K562 (cell line): ENCODE data around the gene EPHB2. TPM values are rescaled to one million over a fixed set of nuclear protein-coding genes. Genes with fewer than 3 reads are reported as not detected.

Source experiments
- ELK3 ChIP-seq: fragments of 450-650 bp; formaldehyde crosslinking; IDR thresholded peaks from 2 replicates; pipeline ENCODE4 v1.4.0; 2020; ENCODE audit warnings: mild to moderate bottlenecking
- ETV5 ChIP-seq: sonication (generic); formaldehyde crosslinking; IDR thresholded peaks from 2 replicates; pipeline ENCODE4 v1.4.0; 2020; ENCODE audit warnings: low read depth, mild to moderate bottlenecking, missing genetic modification reagents
- FOXO4 ChIP-seq: fragments of 450-650 bp; formaldehyde crosslinking; IDR thresholded peaks from 2 replicates; pipeline ENCODE4 v1.4.0; 2020; ENCODE audit warnings: mild to moderate bottlenecking, moderate library complexity
- LARP7 ChIP-seq: fragments of 450-650 bp; IDR thresholded peaks from 2 replicates; pipeline ENCODE4 v1.6.1; 2016
- REST ChIP-seq, 2 experiments: fragments of 450-650 bp; formaldehyde crosslinking in 1 of 2; IDR thresholded peaks; 2 replicates each; pipeline versions ENCODE4 v1.4.0 to v1.6.1; 2014 to 2020; ENCODE audit warnings: mild to moderate bottlenecking in 2 of 2, borderline replicate concordance in 1 of 2, low read depth in 1 of 2
- RUNX1 ChIP-seq: sonication (generic); IDR thresholded peaks from 2 replicates; pipeline ENCODE4 v1.6.1; 2016; ENCODE audit warnings: antibody characterized with exemption, low read depth
- polyA plus RNA-seq, 8 experiments: library from polyadenylated mRNA; depleted of rRNA in 4 of 8; stranded (reverse) in 5 of 8; unstranded in 3 of 8; fragments of >200 nt; fragmentation: Nextera tagmentation in 2 of 8; fragmentation: Illumina TruSeq in 1 of 8; extraction: Ambion mirVana in 2 of 8; extraction: Trizol in 1 of 8; gene quantifications; 2 replicates each; pipeline versions ENCODE4 v1.2.1 to v1.2.3, GENCODE V29; 2011 to 2014; ENCODE audit warnings: inconsistent platforms in 1 of 8, missing spikeins in 1 of 8
- total RNA-seq, 7 experiments: library from RNA; depleted of rRNA in 6 of 7; stranded (reverse); fragments of >200 nt in 6 of 7; fragmentation: Illumina TruSeq in 2 of 7; extraction: Trizol in 2 of 7; gene quantifications; 2 replicates each; pipeline versions ENCODE4 v1.2.1 to v1.2.3, GENCODE V29; 2011 to 2021; ENCODE audit warnings: low replicate concordance in 1 of 7

EPHB2 gene
- total and polyA plus RNA-seq, 9 of the 15 experiments (the other 6 are each of a cell fraction or from before 2014, with no cell fraction given) = not detected

- TF ChIP-seq REST (IDR thresholded peaks at IDR 0.05; ENCODE audit: borderline replicate concordance) = no peak
- no peak for TF ChIP-seq REST (CRISPR knock-in tag; IDR thresholded peaks at IDR 0.05; ENCODE audit: low read depth)
- TF ChIP-seq RUNX1 = no peak
- TF ChIP-seq LARP7 = no peak
- no peak for TF ChIP-seq ELK3 (CRISPR knock-in tag)
- no peak for TF ChIP-seq ETV5
- TF ChIP-seq FOXO4 (CRISPR knock-in tag) = no peak
Observed at GRCh38 chr1:22816803-22817202, 106.2 kb downstream of the EPHB2 start (continued).
